Measurements from ENCODE around the gene PLEKHM1. TPM values are rescaled to one million over a fixed set of nuclear protein-coding genes. Genes with fewer than 3 reads are reported as not detected.
A peak's percentile ranks its signal among the peaks of the same experiment; 100 is the strongest.

Gene PLEKHM1
- total and polyA plus RNA-seq, 2 experiments from 2014 or later: 15.3 to 26.0 TPM

GRCh38 chr17:45430738-45431530 lies 59.6 kb downstream of the PLEKHM1 start:
- H3K9me3 ChIP-seq (ENCODE audit: low read depth): no peaks in the 10 kb centered on the region
- no peak overlapping the region for H3K9ac ChIP-seq
- TF ChIP-seq EZH2 (IDR thresholded peaks at IDR 0.05; ENCODE audit: insufficient read depth, poor library complexity, severe bottlenecking): no peak
- TF ChIP-seq EZH2phosphoT487 (IDR thresholded peaks at IDR 0.05; ENCODE audit: insufficient read depth, low read depth): no peak
- peaks cover 9% of the 10 kb centered on the region for H3F3A ChIP-seq (ENCODE audit: insufficient read depth)
- H3K36me3 ChIP-seq (ENCODE audit: low read depth): no peaks in the 10 kb centered on the region
- DNase-seq: peak; percentile 54
- H3K4me2 ChIP-seq (ENCODE audit: unreplicated experiment): peak overlapping the region; percentile 88
- H3K9me2 ChIP-seq (ENCODE audit: insufficient read depth): no peaks in the 10 kb centered on the region
- 0 out of 2 replicates have a peak overlapping the region, but pooled peaks have one; percentile 33 for H2AFZ ChIP-seq
- H3K4me1 ChIP-seq (ENCODE audit: insufficient read depth): 0 out of 2 replicates have a peak, but pooled peaks cover 4% of the 10 kb centered on the region
- H4K20me1 ChIP-seq (ENCODE audit: insufficient read depth): no peaks in the 10 kb centered on the region
- in situ Hi-C loops (cut with MboI): no loop called here
- peaks cover 24% of the 10 kb centered on the region for H3K27me3 ChIP-seq (replicated peaks; ENCODE audit: insufficient read depth)
- no peaks in the 10 kb centered on the region for H3K79me2 ChIP-seq (ENCODE audit: insufficient read depth)
- no peak overlapping the region for H3K27ac ChIP-seq
- 5 to 7% methylated on average over 32 to 40 of the region's 47 CpGs for WGBS, 2 experiments (ENCODE audit: low coverage in 1 of 2, low lambda C conversion rate in 2 of 2, missing lambda C conversion rate in 2 of 2)
- peak overlapping the region; percentile 67 for H3K4me3 ChIP-seq

DNA sequence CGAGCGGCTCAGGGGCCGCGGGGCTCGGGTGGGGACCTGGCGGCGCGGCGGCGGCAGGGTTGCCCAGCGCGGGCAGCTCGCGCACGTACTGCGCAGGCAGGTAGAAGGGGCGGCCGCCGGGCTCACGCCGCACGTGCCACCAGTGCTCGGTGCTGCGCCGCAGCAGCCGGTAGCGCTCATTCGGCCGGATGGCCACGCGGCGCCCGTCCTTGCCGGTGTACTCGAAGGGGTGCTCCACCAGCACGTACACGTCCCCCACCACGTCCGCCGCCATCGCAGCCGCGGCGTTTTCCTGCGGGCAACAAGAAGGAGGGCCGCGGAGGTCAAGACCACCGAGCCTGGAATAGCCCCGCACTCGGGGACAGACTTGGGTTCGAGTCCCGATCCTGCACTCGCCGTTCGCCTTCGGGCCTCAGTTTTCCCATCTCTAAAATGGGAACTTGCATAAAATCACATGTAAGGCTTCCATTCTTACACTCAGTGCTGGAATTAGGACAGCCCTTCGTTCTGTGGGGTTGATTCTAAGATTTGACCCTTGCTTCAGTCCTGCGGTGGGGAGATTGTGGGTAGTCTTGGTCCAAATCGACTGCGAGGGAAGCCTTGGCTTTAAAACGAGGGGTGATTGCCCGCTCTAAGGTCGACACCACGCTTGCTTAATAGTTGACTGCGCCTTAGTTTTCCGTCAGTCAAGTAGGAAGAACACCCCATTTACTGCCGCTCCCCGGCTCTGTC lies 60.3 kb downstream of the PLEKHM1 start:
- Histone ChIP-seq H3K79me2 (ENCODE audit: insufficient read depth) (no peaks in the 10 kb centered on the region), H3F3A (ENCODE audit: insufficient read depth) (peaks cover 9% of the 10 kb centered on the region), H3K4me1 (ENCODE audit: insufficient read depth) (0 out of 2 replicates have a peak, but pooled peaks cover 4% of the 10 kb centered on the region), H3K36me3 (ENCODE audit: low read depth) (no peaks in the 10 kb centered on the region), H3K9ac (no peak overlapping the region), H3K9me2 (ENCODE audit: insufficient read depth) (no peaks in the 10 kb centered on the region), H3K9me3 (ENCODE audit: low read depth) (no peaks in the 10 kb centered on the region), H3K27ac (no peak overlapping the region), H3K4me2 (ENCODE audit: unreplicated experiment) (peak overlapping the region; percentile 88), H2AFZ (no peak overlapping the region), H3K4me3 (peak overlapping the region; percentile 67; the same call in 1 of the 2 replicates), H3K27me3 (replicated peaks; ENCODE audit: insufficient read depth) (peaks cover 24% of the 10 kb centered on the region), H4K20me1 (ENCODE audit: insufficient read depth) (no peaks in the 10 kb centered on the region)
- in situ Hi-C loops (cut with MboI): no loop called here
- TF ChIP-seq EZH2 (IDR thresholded peaks at IDR 0.05; ENCODE audit: insufficient read depth, poor library complexity, severe bottlenecking) (peak; percentile 77), EZH2phosphoT487 (IDR thresholded peaks at IDR 0.05; ENCODE audit: insufficient read depth, low read depth) (0 out of 2 replicates have a peak, but pooled peaks have one; percentile 27)
- WGBS, 2 experiments (ENCODE audit: low coverage in 1 of 2, low lambda C conversion rate in 2 of 2, missing lambda C conversion rate in 2 of 2): 20 to 22% methylated on average over 41 to 47 of the region's 68 CpGs
- peak; percentile 14 for DNase-seq

DNA sequence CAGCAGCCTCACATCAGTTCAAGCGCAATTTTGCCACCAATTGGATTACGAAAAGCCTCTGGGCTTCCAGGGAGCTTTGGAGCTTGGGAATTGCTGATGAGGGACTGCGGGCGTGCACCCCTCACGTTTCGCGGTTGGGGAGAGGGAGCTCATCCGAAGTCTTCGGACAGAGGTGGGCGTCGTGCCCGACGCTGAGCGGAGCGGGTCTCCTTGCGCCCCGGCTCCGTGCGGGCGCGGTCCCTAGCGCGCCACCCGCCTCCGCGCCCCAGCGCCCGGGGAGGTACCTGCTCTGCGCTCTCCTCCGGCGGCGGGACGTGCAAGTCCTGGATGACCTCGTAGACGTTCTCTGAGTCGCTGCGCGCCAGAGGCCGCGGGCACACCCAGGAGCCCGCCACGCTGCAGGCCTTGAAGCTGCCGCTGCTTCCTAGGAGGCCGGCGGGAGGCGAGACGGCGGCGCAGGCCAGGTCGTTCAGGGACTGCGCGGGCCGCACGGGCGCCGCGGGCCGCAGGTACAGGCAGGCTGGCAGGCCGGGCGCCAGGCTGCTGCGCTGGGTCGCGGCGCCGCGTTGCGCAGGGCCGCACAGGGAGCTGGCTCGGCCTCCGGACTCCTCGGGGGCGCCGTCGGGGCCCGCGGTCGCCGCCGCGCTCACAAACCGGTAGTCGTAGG lies 61.0 kb downstream of the PLEKHM1 start:
- H3K4me2 ChIP-seq (ENCODE audit: unreplicated experiment): no peak overlapping the region

DNA sequence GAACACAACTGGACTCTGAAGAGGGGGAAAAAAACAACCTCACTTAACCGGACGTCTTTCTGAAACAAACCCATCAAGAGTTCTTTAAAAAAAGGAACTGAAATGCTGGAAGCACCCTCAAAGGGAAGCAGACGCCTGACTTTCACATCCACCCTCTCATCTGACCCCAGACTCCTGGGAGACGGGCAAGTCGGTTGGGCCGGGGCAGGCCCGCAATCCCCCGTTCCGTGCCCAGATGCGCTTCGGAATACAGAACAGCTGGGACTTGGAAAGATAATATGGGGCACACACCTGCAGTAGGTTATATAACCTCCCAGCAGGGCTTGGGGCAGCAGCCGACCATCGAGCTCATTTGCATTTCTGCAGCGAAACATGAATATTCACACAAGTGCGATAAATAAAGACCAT lies 61.6 kb downstream of the PLEKHM1 start:
- Histone ChIP-seq H3K4me1 (ENCODE audit: insufficient read depth) (0 out of 2 replicates have a peak, but pooled peaks cover 4% of the 10 kb centered on the region), H3K36me3 (ENCODE audit: low read depth) (no peaks in the 10 kb centered on the region), H3K27me3 (replicated peaks; ENCODE audit: insufficient read depth) (peaks cover 24% of the 10 kb centered on the region), H3K4me2 (ENCODE audit: unreplicated experiment) (no peak overlapping the region), H3K9me3 (ENCODE audit: low read depth) (no peaks in the 10 kb centered on the region), H3K27ac (no peak overlapping the region), H3K9ac (no peak overlapping the region), H3K79me2 (ENCODE audit: insufficient read depth) (no peaks in the 10 kb centered on the region), H4K20me1 (ENCODE audit: insufficient read depth) (no peaks in the 10 kb centered on the region), H3K4me3 (no peak overlapping the region), H3K9me2 (ENCODE audit: insufficient read depth) (no peaks in the 10 kb centered on the region), H2AFZ (no peak overlapping the region), H3F3A (ENCODE audit: insufficient read depth) (peaks cover 9% of the 10 kb centered on the region)
- in situ Hi-C loops (cut with MboI): no loop called here
- DNase-seq: no peak
- no peak; the same call in 1 of the 2 replicates for TF ChIP-seq EZH2phosphoT487 (IDR thresholded peaks at IDR 0.05; ENCODE audit: insufficient read depth, low read depth)
- peak; percentile 92 for TF ChIP-seq EZH2 (IDR thresholded peaks at IDR 0.05; ENCODE audit: insufficient read depth, poor library complexity, severe bottlenecking)
- 26 to 28% methylated on average over 15 of the region's 15 CpGs for WGBS, 2 experiments (ENCODE audit: low coverage in 1 of 2, low lambda C conversion rate in 2 of 2, missing lambda C conversion rate in 2 of 2)

More for the DNA sequence above, 61.0 kb downstream of the PLEKHM1 start:
- peak; percentile 46 for DNase-seq
- WGBS, 2 experiments (ENCODE audit: low coverage in 1 of 2, low lambda C conversion rate in 2 of 2, missing lambda C conversion rate in 2 of 2): 3 to 6% methylated on average over 14 to 45 of the region's 82 CpGs
- in situ Hi-C loops (cut with MboI): no loop called here
- Histone ChIP-seq H3K9me2 (ENCODE audit: insufficient read depth) (no peaks in the 10 kb centered on the region), H3K4me1 (ENCODE audit: insufficient read depth) (0 out of 2 replicates have a peak, but pooled peaks cover 4% of the 10 kb centered on the region), H4K20me1 (ENCODE audit: insufficient read depth) (no peaks in the 10 kb centered on the region), H3K27ac (no peak overlapping the region), H3K4me3 (no peak overlapping the region), H3K36me3 (ENCODE audit: low read depth) (no peaks in the 10 kb centered on the region), H3K79me2 (ENCODE audit: insufficient read depth) (no peaks in the 10 kb centered on the region), H2AFZ (no peak overlapping the region), H3K27me3 (replicated peaks; ENCODE audit: insufficient read depth) (peaks cover 24% of the 10 kb centered on the region), H3K9ac (no peak overlapping the region), H3F3A (ENCODE audit: insufficient read depth) (peaks cover 9% of the 10 kb centered on the region), H3K9me3 (ENCODE audit: low read depth) (no peaks in the 10 kb centered on the region)
- TF ChIP-seq EZH2 (IDR thresholded peaks at IDR 0.05; ENCODE audit: insufficient read depth, poor library complexity, severe bottlenecking) (no peak), EZH2phosphoT487 (IDR thresholded peaks at IDR 0.05; ENCODE audit: insufficient read depth, low read depth) (0 out of 2 replicates have a peak, but pooled peaks have one; percentile 56)

All from GM23248 (cell line).